Stimulated activated CD4-positive, alpha-beta T cell treated with anti-CD3 and anti-CD28 coated beads, Interleukin-1b, Interleukin-23, amount 100 ng/mL, for 24 hours (primary cell): ENCODE data around the gene TGM1.
"Not testable (repeated sequence)": the region's sequence is repeated elsewhere in the genome, so short reads cannot be mapped to it uniquely, and the experiment has no call there.

Source experiments
- DNase-seq, 4 experiments: peaks; one replicate each; pipeline ENCODE4 v3.0.0-alpha.2; 2020; ENCODE audit warnings: low read depth in 4 of 4, low spot score in 1 of 4

The TGM1 gene

DNA sequence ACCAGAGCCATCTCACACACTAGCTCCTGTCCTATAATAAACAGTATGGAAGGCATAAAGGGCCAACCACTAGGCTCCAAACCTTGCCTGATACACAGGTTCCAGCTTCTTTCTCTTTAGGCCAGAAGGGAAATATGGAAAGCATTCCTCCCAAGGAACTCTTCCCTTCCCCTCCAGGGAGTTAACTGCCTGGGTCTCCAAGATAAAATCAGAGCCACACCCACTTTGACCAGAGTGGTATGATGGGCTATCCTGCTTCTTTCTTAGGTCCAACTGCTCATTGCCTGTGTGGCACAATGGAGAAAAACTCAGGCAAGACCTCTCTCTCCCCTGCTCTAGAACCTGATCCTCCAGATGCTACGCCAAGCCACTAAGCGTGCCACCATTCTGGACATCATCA lies 55.4 kb downstream of the TGM1 start:
- DNase-seq, result no peak

DNA sequence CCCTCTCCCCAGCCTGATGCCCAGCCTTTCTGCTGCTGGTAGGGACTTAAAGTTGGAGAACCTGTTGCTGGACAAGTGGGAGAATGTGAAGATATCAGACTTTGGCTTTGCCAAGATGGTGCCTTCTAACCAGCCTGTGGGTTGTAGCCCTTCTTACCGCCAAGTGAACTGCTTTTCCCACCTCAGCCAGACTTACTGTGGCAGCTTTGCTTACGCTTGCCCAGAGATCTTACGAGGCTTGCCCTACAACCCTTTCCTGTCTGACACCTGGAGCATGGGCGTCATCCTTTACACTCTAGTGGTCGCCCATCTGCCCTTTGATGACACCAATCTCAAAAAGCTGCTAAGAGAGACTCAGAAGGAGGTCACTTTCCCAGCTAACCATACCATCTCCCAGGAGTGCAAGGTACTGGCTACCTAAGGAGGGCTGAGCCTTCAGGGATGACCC lies 55.8 kb downstream of the TGM1 start:
- no peak for DNase-seq

- DNase-seq, result no peak
These were observed 56.5 kb downstream of the TGM1 start for GRCh38 chr14:24206260-24207103.

DNA sequence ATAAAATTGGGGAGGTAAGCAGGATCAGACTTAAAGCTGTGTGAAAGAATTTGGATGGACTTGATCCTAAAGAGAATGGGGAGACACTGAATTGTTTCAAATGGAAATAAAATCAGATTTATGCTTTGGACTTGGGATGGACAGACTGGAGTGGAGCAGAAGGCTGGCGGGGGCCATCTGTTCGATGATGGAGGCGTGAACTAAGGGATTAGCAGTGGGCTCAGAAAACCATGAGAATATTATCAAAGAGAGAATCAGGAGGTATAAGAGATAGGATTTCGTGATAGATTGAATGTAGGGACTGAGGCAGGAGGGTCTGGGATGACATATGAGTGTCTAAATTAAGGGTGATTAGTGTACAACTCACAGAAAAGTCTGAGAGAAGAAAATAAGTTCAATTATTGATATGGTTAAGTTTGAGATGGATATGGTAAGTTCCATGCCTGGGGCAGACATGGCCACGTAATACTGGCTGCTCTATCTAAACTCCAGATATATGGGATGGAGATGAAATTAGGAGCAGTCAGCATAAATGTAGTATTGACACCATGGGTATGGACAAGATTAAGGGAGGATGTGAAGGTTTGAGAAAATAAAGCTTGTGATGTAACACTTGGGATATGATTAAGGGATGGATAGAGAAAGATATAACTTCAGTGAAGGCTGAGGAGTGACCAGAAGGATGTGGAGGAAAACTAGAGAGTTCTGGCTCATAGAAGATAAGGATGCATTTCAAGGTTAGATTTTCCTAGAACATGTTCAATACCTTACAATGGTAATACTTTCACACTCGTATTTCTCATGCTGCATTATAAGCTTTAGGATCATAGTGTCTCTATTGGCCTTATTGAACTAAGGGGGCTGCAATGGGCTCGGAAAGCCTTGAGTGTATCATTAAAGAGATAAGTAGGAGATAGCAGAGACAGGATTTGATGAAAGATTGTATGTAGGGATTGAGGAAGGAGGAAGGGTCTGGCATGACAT lies 58.5 kb downstream of the TGM1 start:
- DNase-seq, result no peak

GRCh38 chr14:24203249-24203886 lies 59.6 kb downstream of the TGM1 start:
- DNase-seq, result not testable (repeated sequence)

GRCh38 chr14:24202538-24202937 lies 60.4 kb downstream of the TGM1 start:
- DNase-seq, result not testable (repeated sequence)
